Neuron (in vitro differentiated cells): ENCODE data around the gene HRK.

Experiments
- H2AFZ ChIP-seq: one replicate; pipeline ENCODE4 v1.6.1; 2013; ENCODE audit warnings: low read depth, mild to moderate bottlenecking, inconsistent platforms, low read length, moderate library complexity
- H3K27me3 ChIP-seq: one replicate; pipeline ENCODE4 v1.6.1; 2013; ENCODE audit warnings: low read length; ENCODE audit not compliant: insufficient read depth
- H3K36me3 ChIP-seq: one replicate; pipeline ENCODE4 v1.6.1; 2013; ENCODE audit warnings: low read length; ENCODE audit not compliant: insufficient read depth
- H3K4me1 ChIP-seq: one replicate; pipeline ENCODE4 v1.6.1; 2013; ENCODE audit warnings: low read length; ENCODE audit not compliant: insufficient read depth
- H3K4me3 ChIP-seq: 2 replicates; pipeline ENCODE4 v1.5.1; 2013; ENCODE audit warnings: mild to moderate bottlenecking, low read length, moderate library complexity
- H3K9me3 ChIP-seq: one replicate; pipeline ENCODE4 v1.6.1; 2013; ENCODE audit warnings: low read length

Gene HRK

GRCh38 chr12:116876151-116876869 lies 4.9 kb downstream of the HRK start:
- H3K4me1 ChIP-seq: peaks cover 36% of the 10 kb centered on the region
- H3K36me3 ChIP-seq: no peaks in the 10 kb centered on the region
- peaks cover 3% of the 10 kb centered on the region for H3K9me3 ChIP-seq
- peaks cover 38% of the 10 kb centered on the region for H3K27me3 ChIP-seq
- H2AFZ ChIP-seq: no peak overlapping the region
- H3K4me3 ChIP-seq: peak overlapping the region; percentile 20

DNA sequence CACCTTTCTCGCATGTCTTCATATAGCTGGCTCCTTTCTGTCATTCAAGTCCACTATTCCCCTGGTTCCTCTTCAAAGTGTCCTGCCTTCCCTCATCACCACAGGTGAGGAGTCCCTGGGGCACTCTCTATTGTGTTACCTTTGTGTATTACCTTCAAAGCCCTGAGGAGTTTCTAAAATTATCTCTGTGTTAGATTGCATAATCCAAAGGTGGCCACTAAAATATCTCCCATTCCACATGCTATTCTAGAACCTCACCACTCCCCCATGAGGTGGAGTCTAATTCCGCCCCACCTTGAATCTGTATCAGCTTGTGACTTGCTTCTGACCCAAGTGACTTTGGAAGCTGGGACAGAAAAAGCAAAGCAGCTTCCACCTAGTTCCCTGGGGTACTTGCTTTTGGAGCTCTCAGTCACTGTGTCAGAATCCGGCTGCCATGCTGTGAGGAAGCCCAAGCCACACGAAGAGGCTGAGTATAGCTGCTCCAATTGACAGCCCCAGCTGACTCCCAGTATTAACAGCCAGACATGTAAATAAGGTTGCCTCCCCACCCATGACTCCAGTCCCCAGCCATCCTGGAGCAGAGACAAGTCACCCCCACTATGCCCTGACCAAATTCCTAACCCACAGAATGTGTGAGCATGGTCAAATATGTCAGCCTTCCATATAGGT lies 6.8 kb downstream of the HRK start:
- Histone ChIP-seq H2AFZ (no peak overlapping the region), H3K27me3 (peaks cover 26% of the 10 kb centered on the region), H3K9me3 (peaks cover 3% of the 10 kb centered on the region), H3K4me1 (peaks cover 25% of the 10 kb centered on the region), H3K4me3 (no peak overlapping the region), H3K36me3 (no peaks in the 10 kb centered on the region)

- Histone ChIP-seq H3K4me3 (no peak overlapping the region), H2AFZ (no peak overlapping the region), H3K36me3 (no peaks in the 10 kb centered on the region), H3K27me3 (peaks cover 9% of the 10 kb centered on the region), H3K4me1 (no peaks in the 10 kb centered on the region), H3K9me3 (peaks cover 3% of the 10 kb centered on the region)
These were observed 10.9 kb downstream of the HRK start for GRCh38 chr12:116870306-116870705.

GRCh38 chr12:116867523-116867922 lies 13.7 kb downstream of the HRK start:
- Histone ChIP-seq H3K27me3 (peaks cover 6% of the 10 kb centered on the region), H3K9me3 (no peaks in the 10 kb centered on the region), H2AFZ (no peak overlapping the region), H3K4me3 (no peak overlapping the region), H3K36me3 (no peaks in the 10 kb centered on the region), H3K4me1 (no peaks in the 10 kb centered on the region)

- H3K36me3 ChIP-seq: no peaks in the 10 kb centered on the region
- H3K9me3 ChIP-seq: no peaks in the 10 kb centered on the region
- no peak overlapping the region for H3K4me3 ChIP-seq
- peaks cover 22% of the 10 kb centered on the region for H3K4me1 ChIP-seq
- H2AFZ ChIP-seq: no peak overlapping the region
- H3K27me3 ChIP-seq: peaks cover 6% of the 10 kb centered on the region
These were observed 16.7 kb downstream of the HRK start for GRCh38 chr12:116864371-116865160.

DNA sequence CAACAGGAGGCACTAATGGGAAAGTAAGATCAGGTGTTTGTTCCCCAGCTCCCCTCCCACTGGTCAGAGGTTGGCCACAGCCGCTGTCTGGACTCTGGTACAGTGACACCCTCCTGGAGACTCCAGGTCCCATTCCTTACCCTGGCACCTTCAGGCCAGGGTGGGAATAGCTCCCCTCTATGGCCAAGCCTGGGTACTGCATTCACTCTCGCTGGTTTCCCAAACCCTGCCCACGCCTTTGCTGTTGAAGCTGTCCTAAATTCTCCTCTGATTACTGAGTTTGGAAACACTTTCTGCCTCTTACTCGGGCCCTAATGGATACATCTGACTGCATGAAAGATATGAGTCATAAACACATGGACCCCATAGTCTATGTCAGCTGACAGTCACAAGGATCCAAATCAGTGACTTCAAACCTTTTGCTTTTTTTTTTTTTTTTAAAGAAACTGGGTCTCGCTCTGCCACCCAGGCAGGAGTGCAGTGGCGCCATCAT lies 17.9 kb downstream of the HRK start:
- no peaks in the 10 kb centered on the region for H3K9me3 ChIP-seq
- H3K27me3 ChIP-seq: peaks cover 2% of the 10 kb centered on the region
- peaks cover 34% of the 10 kb centered on the region for H3K4me1 ChIP-seq
- H3K36me3 ChIP-seq: no peaks in the 10 kb centered on the region
- no peak overlapping the region for H3K4me3 ChIP-seq
- no peak overlapping the region for H2AFZ ChIP-seq

DNA sequence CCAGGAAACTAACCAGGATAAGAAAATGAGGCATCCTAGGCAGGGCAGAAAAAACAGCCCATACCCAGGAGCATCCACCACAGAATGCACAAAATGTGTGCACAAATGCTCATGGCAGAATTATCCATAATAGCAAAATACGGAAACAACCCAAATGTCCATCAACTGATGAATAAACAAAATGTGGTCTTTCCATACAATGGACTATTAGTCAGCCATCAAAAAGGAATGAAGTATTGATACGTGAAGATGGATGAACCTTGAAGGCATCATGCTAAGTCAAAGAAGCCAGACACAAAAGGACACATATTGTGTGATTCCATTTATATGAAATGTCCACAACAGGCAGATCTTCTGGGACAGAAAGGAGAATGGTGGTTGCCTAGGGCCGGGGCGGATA lies 19.1 kb downstream of the HRK start:
- peaks cover 37% of the 10 kb centered on the region for H3K4me1 ChIP-seq
- peak overlapping the region; percentile 69 for H2AFZ ChIP-seq
- no peaks in the 10 kb centered on the region for H3K9me3 ChIP-seq
- H3K4me3 ChIP-seq: no peak overlapping the region
- H3K36me3 ChIP-seq: no peaks in the 10 kb centered on the region
- no peaks in the 10 kb centered on the region for H3K27me3 ChIP-seq

GRCh38 chr12:116861320-116861719 lies 19.9 kb downstream of the HRK start:
- no peaks in the 10 kb centered on the region for H3K36me3 ChIP-seq
- H3K27me3 ChIP-seq: no peaks in the 10 kb centered on the region
- peaks cover 37% of the 10 kb centered on the region for H3K4me1 ChIP-seq
- peak overlapping the region; percentile 69 for H2AFZ ChIP-seq
- H3K9me3 ChIP-seq: no peaks in the 10 kb centered on the region
- no peak overlapping the region for H3K4me3 ChIP-seq

GRCh38 chr12:116860263-116860662 lies 21.0 kb downstream of the HRK start:
- H3K4me3 ChIP-seq: no peak overlapping the region
- no peak overlapping the region for H2AFZ ChIP-seq
- no peaks in the 10 kb centered on the region for H3K9me3 ChIP-seq
- H3K4me1 ChIP-seq: peaks cover 37% of the 10 kb centered on the region
- no peaks in the 10 kb centered on the region for H3K27me3 ChIP-seq
- H3K36me3 ChIP-seq: no peaks in the 10 kb centered on the region

- H3K36me3 ChIP-seq: no peaks in the 10 kb centered on the region
- H3K9me3 ChIP-seq: no peaks in the 10 kb centered on the region
- peaks cover 37% of the 10 kb centered on the region for H3K4me1 ChIP-seq
- H3K27me3 ChIP-seq: no peaks in the 10 kb centered on the region
- H3K4me3 ChIP-seq: no peak overlapping the region
- no peak overlapping the region for H2AFZ ChIP-seq
These were observed 22.2 kb downstream of the HRK start for GRCh38 chr12:116859079-116859478.

DNA sequence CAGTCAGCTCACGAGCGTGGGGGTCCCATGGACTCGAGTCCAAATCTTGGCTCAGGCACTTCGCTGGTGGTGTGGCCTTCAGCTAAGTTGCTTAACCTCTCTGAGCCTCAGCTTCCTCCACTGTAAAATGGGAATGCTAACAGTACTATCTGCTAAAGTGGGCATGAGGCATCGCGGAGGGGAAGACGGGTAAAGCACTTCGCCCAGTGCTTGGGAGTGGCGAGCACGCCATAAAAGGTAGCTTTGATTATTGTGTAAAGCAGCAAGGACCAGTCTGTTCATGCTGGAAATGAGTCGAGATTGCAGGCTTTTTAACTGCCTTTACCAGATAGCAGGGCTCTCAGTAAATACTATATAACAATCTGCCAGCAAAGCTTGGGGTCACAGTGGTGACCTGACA lies 24.5 kb downstream of the HRK start:
- H3K4me3 ChIP-seq: no peak overlapping the region

GRCh38 chr12:116855744-116856470 lies 25.3 kb downstream of the HRK start:
- Histone ChIP-seq H3K4me3 (no peak overlapping the region), H3K27me3 (no peaks in the 10 kb centered on the region), H3K9me3 (no peaks in the 10 kb centered on the region), H3K36me3 (peaks cover 2% of the 10 kb centered on the region), H3K4me1 (peaks cover 30% of the 10 kb centered on the region), H2AFZ (no peak overlapping the region)

More for the DNA sequence above, 24.5 kb downstream of the HRK start:
- Histone ChIP-seq H3K27me3 (no peaks in the 10 kb centered on the region), H2AFZ (no peak overlapping the region), H3K4me1 (peaks cover 37% of the 10 kb centered on the region), H3K36me3 (peaks cover 1% of the 10 kb centered on the region), H3K9me3 (no peaks in the 10 kb centered on the region)
